Measurements from ENCODE around the gene SDK2.
A peak's percentile ranks its signal among the peaks of the same experiment; 100 is the strongest.

The SDK2 gene

DNA sequence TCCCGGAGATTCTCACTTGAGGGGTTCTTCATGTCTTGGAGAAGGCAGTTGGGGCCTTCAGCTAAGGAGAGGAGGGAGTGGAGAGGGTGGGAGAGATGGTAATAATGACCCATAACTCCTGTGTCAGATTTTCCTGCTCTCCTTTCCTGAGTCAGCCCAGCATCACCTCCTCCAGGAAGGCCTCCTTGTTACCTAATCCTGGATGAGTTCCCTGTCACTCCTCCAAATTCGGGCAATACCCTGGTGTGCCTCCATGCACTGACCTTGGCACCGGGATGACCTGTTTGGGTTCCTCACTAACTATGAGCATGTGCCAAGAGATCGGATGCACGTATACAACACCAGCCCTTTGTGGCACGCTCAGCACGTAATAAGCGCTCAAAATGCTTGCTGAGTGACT is 38.8 kb downstream of the SDK2 start:
- Mint-ChIP-seq H3K4me3 (no peak overlapping the region), H3K9me3 (no peaks in the 10 kb centered on the region), H3K27ac (no peak overlapping the region), H3K36me3 (ENCODE audit: insufficient read depth) (no peaks in the 10 kb centered on the region), H3K27me3 (peaks cover 19 to 30% of the 10 kb centered on the region in 2 donors), H3K4me1 (ENCODE audit: low read depth in 2 of 2) (no peaks in the 10 kb centered on the region)
- no peak for DNase-seq
- ATAC-seq (replicated peaks) = no peak

DNA sequence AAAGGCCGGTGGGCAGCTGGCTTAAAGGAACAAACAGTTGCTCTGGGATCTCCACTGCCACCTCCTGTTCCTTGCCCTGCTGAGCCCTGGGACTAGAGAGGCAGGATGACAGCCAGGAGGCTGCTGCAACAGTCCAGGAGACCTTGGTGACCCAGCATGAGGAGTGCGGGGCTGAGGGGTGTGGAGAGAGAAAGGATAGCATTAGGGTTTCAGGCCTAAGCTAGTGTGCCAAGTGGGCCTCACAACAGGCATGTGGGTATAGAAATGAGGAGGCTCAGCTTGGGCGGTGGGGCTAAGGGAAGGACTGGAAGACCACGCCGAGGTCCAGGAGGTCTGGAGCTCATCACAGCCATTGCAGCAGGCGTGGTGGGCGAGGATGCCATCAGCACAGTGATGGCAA is 39.8 kb downstream of the SDK2 start:
- no peaks in the 10 kb centered on the region for H3K4me1 Mint-ChIP-seq (ENCODE audit: low read depth in 2 of 2)
- H3K9me3 Mint-ChIP-seq = no peaks in the 10 kb centered on the region
- H3K4me3 Mint-ChIP-seq = no peak overlapping the region
- ATAC-seq (replicated peaks) (no peak), DNase-seq (no peak)
- no peak overlapping the region for H3K27ac Mint-ChIP-seq
- H3K36me3 Mint-ChIP-seq (ENCODE audit: insufficient read depth) = no peaks in the 10 kb centered on the region
- peaks cover 19 to 37% of the 10 kb centered on the region in 2 donors for H3K27me3 Mint-ChIP-seq

DNA sequence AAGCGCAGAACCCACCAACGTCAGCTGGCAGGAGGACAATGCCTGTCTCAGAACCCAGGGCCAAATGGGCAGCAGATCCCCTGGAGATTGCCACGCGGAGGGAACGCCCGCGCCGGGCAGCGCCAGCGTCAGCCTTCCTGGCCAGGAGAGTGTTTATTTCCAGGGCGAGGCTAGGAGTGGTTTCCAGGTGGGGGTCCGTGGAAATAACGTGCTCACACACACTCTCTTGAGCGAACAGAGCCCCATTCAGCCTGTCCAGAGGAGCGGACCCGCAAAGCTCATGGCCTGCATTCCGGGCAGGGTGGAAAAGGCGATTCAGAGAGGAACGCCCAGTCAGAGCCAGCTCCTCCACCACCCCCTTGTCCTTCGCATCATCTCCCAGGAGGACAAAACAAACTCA is 40.3 kb downstream of the SDK2 start:
- no peaks in the 10 kb centered on the region for H3K36me3 Mint-ChIP-seq (ENCODE audit: insufficient read depth)
- H3K4me3 Mint-ChIP-seq = no peak overlapping the region
- H3K27me3 Mint-ChIP-seq = peaks cover 14 to 36% of the 10 kb centered on the region in 2 donors
- no peaks in the 10 kb centered on the region for H3K9me3 Mint-ChIP-seq
- no peak for DNase-seq
- H3K4me1 Mint-ChIP-seq (ENCODE audit: low read depth in 2 of 2) = no peaks in the 10 kb centered on the region
- no peak overlapping the region for H3K27ac Mint-ChIP-seq
- no peak for ATAC-seq (replicated peaks)

DNA sequence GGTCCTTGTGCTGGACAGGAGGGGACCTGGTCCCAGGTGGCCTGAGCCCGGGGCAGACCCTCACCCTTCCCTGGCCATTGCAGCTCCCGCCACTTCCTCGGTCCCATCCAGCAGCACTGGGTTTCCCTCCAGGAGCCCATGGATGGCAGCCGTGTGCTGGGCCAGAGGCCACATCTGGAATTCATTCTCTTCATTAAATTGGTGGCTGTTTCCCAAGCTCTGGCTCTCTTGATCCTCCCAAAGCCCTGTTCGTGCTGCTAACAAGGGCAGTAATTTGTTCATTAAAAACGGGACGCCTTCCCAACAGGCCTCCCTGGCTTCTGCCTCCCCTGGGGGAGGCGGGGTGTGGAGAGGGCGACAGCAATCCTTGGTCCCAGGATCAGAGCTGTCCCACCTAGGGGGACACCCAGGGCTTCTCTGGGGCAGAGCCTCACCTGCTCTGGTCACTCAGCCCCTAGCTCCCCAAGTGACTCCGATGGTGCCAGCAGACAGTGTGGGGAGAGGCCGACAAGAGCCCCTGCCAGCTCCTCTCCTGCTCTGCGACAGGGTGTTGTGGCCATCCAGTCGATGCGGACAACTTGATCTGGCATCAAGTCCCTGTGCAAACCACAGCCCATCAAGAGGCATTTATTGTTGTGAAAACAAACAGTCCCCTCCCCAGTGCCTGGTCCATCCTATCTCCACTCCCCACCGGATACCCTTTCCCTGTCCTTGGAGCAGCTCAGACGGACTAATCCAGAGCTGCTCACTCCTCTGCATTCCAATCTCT is 44.0 kb downstream of the SDK2 start:
- Mint-ChIP-seq H3K9me3 (no peaks in the 10 kb centered on the region), H3K27me3 (peaks cover 9 to 49% of the 10 kb centered on the region in 2 donors), H3K4me1 (ENCODE audit: low read depth in 2 of 2) (no peaks in the 10 kb centered on the region), H3K36me3 (ENCODE audit: insufficient read depth) (no peaks in the 10 kb centered on the region), H3K4me3 (no peak overlapping the region), H3K27ac (peak overlapping the region in 1 of 2 donors; percentile 29)
- DNase-seq = no peak
- ATAC-seq (replicated peaks) = no peak

DNA sequence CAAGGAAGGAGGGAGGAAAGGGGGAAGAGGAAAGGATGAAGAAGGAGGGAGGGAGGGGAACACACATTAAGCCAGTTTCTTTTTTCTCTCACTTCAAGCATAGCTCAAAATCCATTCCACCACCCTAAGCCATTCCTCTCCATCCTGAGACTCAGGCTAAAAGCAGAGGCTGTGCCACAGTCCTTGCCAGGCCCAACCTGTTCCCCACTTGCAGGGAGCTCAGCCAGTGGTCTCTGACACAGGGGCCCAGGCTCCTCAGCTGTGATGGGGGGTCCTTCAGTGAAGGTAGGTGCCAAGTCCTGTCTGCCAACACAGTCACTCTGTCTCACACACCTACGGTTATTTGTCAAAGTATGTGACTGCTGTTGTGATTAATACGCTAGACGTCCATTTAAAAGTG is 44.6 kb downstream of the SDK2 start:
- Mint-ChIP-seq H3K9me3 (no peaks in the 10 kb centered on the region), H3K4me1 (ENCODE audit: low read depth in 2 of 2) (no peaks in the 10 kb centered on the region), H3K27ac (no peak overlapping the region), H3K4me3 (no peak overlapping the region), H3K36me3 (ENCODE audit: insufficient read depth) (no peaks in the 10 kb centered on the region), H3K27me3 (peaks cover 2 to 45% of the 10 kb centered on the region in 2 donors)
- ATAC-seq (replicated peaks) = no peak
- DNase-seq = no peak

DNA sequence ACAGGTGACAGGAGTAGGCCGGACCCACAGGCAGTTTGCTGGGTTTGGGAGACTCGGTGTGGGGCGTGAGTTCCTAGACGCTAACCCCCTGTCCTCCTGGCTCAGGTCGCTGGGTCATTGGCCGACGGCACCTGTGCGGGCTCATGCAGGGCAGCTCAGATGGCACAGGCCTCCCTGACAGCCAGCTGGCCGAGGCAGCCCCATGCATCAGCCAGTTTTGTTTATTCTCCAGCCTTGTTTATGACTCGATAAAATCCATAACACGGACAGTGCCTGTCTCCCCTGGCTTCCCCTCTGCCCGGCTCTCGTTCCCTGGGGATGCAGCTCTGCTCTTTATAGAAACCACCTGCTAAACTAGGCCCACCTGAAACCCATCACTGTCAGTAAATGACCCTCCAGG is 46.0 kb downstream of the SDK2 start:
- Mint-ChIP-seq H3K4me3 (no peak overlapping the region), H3K27ac (no peak overlapping the region), H3K27me3 (peaks cover 0 to 39% of the 10 kb centered on the region in 2 donors), H3K4me1 (ENCODE audit: low read depth in 2 of 2) (no peaks in the 10 kb centered on the region), H3K36me3 (ENCODE audit: insufficient read depth) (no peaks in the 10 kb centered on the region), H3K9me3 (no peaks in the 10 kb centered on the region)
- DNase-seq (no peak), ATAC-seq (replicated peaks) (no peak)

DNA sequence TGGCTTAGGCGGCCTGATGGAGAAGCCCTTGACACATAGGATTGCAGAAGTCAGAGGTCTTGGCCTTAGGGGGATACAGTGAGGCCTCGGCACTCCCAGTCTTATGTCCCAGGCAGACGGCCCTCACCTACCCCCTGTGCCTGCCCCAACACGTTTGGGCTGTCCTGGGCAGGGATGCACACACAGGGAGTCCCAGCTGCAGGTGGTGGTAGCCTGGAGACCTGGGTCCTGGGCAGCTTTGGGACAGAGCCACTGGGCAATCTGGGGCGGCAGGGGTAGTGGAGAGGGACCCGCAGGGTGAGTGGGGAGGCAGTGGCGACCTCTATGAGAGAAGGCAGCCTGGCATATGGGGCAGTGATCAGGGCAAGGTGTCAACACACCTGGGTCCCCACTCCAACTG is 48.3 kb downstream of the SDK2 start:
- DNase-seq = no peak
- peaks cover 15 to 17% of the 10 kb centered on the region in 2 donors for H3K4me1 Mint-ChIP-seq (ENCODE audit: low read depth in 2 of 2)
- peaks cover 0 to 39% of the 10 kb centered on the region in 2 donors for H3K27me3 Mint-ChIP-seq
- ATAC-seq (replicated peaks) = no peak
- no peaks in the 10 kb centered on the region for H3K36me3 Mint-ChIP-seq (ENCODE audit: insufficient read depth)
- H3K4me3 Mint-ChIP-seq = no peak overlapping the region
- H3K27ac Mint-ChIP-seq = no peak overlapping the region
- H3K9me3 Mint-ChIP-seq = no peaks in the 10 kb centered on the region

DNA sequence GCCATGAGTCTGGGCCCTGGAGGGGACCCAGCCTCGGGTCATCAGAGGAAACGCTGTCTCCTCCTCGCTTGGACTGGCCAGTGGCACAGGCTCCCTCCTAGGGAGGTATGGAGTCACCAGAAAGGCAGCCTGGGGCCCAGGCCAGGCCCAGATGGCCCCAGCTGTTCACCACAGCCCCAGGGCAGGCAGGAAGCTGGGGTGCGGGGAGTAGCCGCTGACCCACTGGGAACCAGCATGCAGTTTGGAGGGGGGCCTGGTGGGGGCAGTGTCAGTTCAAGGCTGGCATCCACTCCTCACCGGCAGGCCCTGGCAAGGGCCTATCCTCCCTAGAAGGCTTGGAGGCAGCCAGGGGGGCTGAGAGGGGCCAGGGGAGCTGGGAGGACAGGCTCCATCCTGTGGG is 48.8 kb downstream of the SDK2 start:
- no peaks in the 10 kb centered on the region for H3K9me3 Mint-ChIP-seq
- peaks cover 15 to 17% of the 10 kb centered on the region in 2 donors for H3K4me1 Mint-ChIP-seq (ENCODE audit: low read depth in 2 of 2)
- no peak overlapping the region for H3K27ac Mint-ChIP-seq
- ATAC-seq (replicated peaks) = no peak
- H3K4me3 Mint-ChIP-seq = no peak overlapping the region
- peaks cover 0 to 38% of the 10 kb centered on the region in 2 donors for H3K27me3 Mint-ChIP-seq
- no peak for DNase-seq
- H3K36me3 Mint-ChIP-seq (ENCODE audit: insufficient read depth) = no peaks in the 10 kb centered on the region

DNA sequence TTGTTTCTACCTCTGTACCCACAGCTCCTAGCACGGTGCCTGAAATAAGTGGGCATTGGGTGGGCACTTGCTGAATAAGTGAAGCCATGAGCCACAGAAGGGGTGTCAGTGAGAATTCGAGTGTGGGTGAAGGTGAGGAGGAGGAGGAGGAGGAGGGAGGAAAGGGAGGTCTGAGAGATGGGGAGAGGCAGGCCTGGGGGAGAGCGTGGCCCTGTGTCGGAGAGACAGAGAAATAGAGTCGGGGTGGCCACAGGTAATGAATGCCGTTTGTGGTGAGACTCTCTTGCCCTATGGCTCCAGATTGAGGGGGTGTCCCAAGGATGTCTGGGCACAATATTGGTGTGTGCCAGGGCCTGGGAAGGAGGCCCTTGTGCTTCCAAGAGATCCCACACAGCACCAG is 49.2 kb downstream of the SDK2 start:
- DNase-seq (no peak), ATAC-seq (replicated peaks) (no peak)
- H3K9me3 Mint-ChIP-seq = no peaks in the 10 kb centered on the region
- H3K4me1 Mint-ChIP-seq (ENCODE audit: low read depth in 2 of 2) = peaks cover 17% of the 10 kb centered on the region in 2 donors
- H3K27ac Mint-ChIP-seq = peak overlapping the region in 1 of 2 donors; percentile 8
- no peak overlapping the region for H3K4me3 Mint-ChIP-seq
- H3K27me3 Mint-ChIP-seq = peaks cover 0 to 34% of the 10 kb centered on the region in 2 donors
- H3K36me3 Mint-ChIP-seq (ENCODE audit: insufficient read depth) = no peaks in the 10 kb centered on the region

DNA sequence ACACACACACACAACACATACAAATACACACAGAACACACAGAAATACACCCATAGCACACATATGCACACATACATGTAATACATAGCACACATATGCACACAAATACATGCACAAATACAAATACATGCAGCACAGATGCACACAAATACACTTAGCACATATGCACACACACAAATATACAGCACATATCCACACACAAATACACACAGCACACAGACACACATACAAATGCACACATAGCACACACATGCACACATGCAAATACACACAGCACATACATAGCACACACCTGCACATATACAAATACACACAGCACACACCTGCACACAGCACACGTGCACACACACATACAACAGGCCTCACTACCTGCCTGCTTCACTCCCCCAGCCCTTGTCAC is 49.6 kb downstream of the SDK2 start:
- DNase-seq = no peak
- Mint-ChIP-seq H3K36me3 (ENCODE audit: insufficient read depth) (no peaks in the 10 kb centered on the region), H3K9me3 (no peaks in the 10 kb centered on the region), H3K4me3 (no peak overlapping the region), H3K4me1 (ENCODE audit: low read depth in 2 of 2) (peaks cover 17 to 19% of the 10 kb centered on the region in 2 donors), H3K27me3 (peaks cover 0 to 29% of the 10 kb centered on the region in 2 donors), H3K27ac (peak overlapping the region; percentile 4 to 8)
- ATAC-seq (replicated peaks) = no peak

DNA sequence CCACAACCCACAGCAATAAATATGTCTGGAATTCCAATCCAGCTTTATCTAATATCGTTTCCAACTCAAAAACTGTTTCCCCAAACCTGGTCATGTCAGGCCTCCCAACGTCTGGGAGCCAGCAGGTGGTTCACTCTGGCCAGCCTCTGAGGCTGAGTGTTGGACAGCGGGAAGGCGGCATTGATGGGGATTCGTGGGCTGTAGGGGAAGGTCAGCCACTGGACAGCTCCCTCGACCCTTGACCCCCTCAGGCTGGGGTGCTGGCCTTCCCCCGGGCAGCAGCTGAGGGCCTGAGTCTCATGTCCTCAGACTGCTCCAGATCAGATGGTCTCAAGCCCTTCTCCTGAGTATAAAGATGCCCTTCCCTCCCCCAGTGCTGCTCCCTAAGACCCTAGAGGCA is 50.2 kb downstream of the SDK2 start:
- no peaks in the 10 kb centered on the region for H3K36me3 Mint-ChIP-seq (ENCODE audit: insufficient read depth)
- H3K4me3 Mint-ChIP-seq = peak overlapping the region in 1 of 2 donors; percentile 4
- H3K4me1 Mint-ChIP-seq (ENCODE audit: low read depth in 2 of 2) = peaks cover 20 to 22% of the 10 kb centered on the region in 2 donors
- H3K27me3 Mint-ChIP-seq = peaks cover 0 to 24% of the 10 kb centered on the region in 2 donors
- DNase-seq (no peak), ATAC-seq (replicated peaks) (no peak)
- peak overlapping the region in 1 of 2 donors; percentile 4 for H3K27ac Mint-ChIP-seq
- no peaks in the 10 kb centered on the region for H3K9me3 Mint-ChIP-seq

DNA sequence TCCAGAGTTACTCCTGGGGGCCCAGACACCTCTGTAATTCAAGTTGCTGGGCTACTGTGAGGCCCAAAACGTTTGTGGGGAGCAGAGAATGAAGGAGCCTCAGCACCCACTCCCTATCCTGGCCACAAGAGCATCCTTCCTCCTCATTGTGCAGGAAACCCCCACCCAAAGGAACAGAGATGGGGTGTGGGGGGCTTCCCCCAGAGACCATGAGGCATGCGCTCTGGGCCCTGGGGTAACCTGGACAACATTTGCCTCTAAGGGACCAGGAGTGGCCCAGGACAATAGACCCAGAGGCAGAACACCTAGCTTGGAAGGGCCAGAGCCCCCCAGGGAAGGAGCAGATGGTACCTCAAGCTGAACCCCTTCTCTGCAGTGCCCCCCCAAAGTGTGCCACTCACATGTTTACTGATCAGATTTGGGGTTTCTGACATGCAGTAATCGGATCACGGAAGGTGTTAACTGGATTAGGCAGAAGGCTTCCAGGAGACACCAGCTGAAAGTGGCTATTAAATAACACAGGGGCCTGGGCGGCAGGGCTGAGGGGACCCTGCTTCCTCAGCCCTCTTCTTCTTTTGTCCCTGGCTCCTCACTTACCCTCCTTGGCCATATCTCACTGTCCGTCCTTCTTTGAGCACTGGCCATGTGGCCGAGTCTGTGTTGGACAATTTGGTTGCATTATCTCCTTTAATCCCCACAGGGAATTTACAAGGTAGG is 50.8 kb downstream of the SDK2 start:
- no peaks in the 10 kb centered on the region for H3K36me3 Mint-ChIP-seq (ENCODE audit: insufficient read depth)
- H3K4me3 Mint-ChIP-seq = peak overlapping the region in 1 of 2 donors; percentile 13
- no peak overlapping the region for H3K27ac Mint-ChIP-seq
- DNase-seq (no peak), ATAC-seq (replicated peaks) (no peak)
- H3K27me3 Mint-ChIP-seq = peaks cover 0 to 18% of the 10 kb centered on the region in 2 donors
- no peaks in the 10 kb centered on the region for H3K9me3 Mint-ChIP-seq
- peaks cover 23 to 25% of the 10 kb centered on the region in 2 donors for H3K4me1 Mint-ChIP-seq (ENCODE audit: low read depth in 2 of 2)

DNA sequence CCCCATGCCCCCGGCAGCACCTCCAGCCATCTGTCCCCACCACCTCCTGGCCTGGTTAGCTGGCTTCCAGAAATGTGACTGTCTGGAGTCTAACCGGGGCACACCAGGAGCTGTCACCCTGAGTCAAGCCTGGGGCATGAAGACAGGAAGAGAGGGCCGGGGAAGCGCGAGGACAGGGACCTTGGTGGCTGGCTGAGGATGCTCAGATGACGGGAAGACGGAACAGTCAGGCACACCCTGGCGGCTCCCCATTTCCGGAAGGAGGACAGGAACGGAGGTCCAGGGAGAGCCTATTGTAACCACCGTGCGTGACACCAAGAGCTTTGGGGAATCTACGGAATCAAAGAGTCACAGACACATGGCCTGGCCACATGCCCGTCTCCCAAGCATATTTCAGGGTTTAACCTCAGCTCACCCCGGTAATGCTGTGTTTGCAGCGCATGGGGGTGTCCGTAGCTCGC is 51.7 kb downstream of the SDK2 start:
- Mint-ChIP-seq H3K4me3 (peak overlapping the region; percentile 73 to 79), H3K36me3 (ENCODE audit: insufficient read depth) (no peaks in the 10 kb centered on the region), H3K4me1 (ENCODE audit: low read depth in 2 of 2) (peaks cover 23 to 25% of the 10 kb centered on the region in 2 donors), H3K27me3 (peaks cover 0 to 11% of the 10 kb centered on the region in 2 donors), H3K27ac (peak overlapping the region; percentile 68 to 79), H3K9me3 (no peaks in the 10 kb centered on the region)
- ATAC-seq (replicated peaks) = no peak
- DNase-seq = no peak

DNA sequence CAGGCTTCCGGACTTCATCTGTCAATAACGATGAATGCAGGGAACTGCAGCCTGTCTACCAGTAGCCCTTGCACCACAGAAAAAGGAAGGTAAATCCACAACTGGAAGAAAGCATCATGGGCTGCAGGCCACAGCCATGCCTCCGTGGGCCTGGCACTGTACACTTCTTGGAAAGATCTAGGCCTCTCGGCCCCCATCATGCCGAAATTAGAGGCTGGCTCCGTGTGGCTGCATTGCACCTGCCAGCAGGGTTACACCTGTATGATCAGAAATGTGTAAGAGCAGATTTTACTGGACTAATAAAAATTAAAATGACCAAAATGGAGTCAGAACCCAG is 52.2 kb downstream of the SDK2 start:
- H3K36me3 Mint-ChIP-seq (ENCODE audit: insufficient read depth) = no peaks in the 10 kb centered on the region
- DNase-seq = no peak
- H3K4me1 Mint-ChIP-seq (ENCODE audit: low read depth in 2 of 2) = peaks cover 23 to 25% of the 10 kb centered on the region in 2 donors
- peak overlapping the region; percentile 68 to 79 for H3K27ac Mint-ChIP-seq
- peaks cover 0 to 6% of the 10 kb centered on the region in 2 donors for H3K27me3 Mint-ChIP-seq
- H3K4me3 Mint-ChIP-seq = peak overlapping the region; percentile 73 to 79
- H3K9me3 Mint-ChIP-seq = no peaks in the 10 kb centered on the region
- peak; percentile 2 for ATAC-seq (replicated peaks)
